GM12875 (cell line): ENCODE data around the gene CAVIN1.
A peak's percentile ranks its signal among the peaks of the same experiment; 100 is the strongest.

Experiments
- H3K4me3 ChIP-seq: one replicate; pipeline ENCODE4 v1.5.1; 2011; ENCODE audit warnings: low read depth, low read length, control low read depth
- TF ChIP-seq, protein P1 (sequence below): IDR thresholded peaks from 2 replicates; pipeline ENCODE4 v1.5.1; 2011; ENCODE audit warnings: low read depth, mild to moderate bottlenecking, control low read depth, inconsistent platforms, low read length, moderate library complexity, borderline replicate concordance; ENCODE audit not compliant: insufficient read depth

Gene CAVIN1

DNA sequence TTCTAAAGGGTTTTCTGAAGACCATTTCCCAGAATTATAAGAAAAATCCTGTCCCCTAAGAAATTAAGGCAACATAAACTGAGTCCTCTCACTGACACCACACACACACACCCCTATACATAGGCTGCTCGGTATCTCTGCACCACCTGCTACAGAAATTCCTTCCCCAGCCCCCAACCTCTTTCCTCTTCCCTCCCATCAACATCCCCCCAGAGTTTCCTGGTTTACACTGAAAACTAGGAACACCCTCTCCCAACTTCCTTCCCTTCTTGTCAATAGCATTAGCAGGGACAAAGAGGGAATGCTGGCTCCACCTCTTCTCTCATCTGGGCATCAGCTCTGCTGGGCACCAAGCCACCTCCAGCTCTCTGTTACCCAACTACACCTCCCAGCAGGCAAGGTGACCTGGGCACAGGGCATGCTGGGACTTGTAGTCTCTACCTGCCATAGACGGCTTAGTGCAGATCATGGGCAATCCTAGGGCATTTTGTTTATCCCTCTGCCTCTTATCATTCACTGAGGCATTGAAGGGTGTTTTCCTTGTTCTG is 15.7 kb downstream of the CAVIN1 start:
- TF ChIP-seq, protein P1, sequence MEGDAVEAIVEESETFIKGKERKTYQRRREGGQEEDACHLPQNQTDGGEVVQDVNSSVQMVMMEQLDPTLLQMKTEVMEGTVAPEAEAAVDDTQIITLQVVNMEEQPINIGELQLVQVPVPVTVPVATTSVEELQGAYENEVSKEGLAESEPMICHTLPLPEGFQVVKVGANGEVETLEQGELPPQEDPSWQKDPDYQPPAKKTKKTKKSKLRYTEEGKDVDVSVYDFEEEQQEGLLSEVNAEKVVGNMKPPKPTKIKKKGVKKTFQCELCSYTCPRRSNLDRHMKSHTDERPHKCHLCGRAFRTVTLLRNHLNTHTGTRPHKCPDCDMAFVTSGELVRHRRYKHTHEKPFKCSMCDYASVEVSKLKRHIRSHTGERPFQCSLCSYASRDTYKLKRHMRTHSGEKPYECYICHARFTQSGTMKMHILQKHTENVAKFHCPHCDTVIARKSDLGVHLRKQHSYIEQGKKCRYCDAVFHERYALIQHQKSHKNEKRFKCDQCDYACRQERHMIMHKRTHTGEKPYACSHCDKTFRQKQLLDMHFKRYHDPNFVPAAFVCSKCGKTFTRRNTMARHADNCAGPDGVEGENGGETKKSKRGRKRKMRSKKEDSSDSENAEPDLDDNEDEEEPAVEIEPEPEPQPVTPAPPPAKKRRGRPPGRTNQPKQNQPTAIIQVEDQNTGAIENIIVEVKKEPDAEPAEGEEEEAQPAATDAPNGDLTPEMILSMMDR = no peak
- no peak overlapping the region for H3K4me3 ChIP-seq

DNA sequence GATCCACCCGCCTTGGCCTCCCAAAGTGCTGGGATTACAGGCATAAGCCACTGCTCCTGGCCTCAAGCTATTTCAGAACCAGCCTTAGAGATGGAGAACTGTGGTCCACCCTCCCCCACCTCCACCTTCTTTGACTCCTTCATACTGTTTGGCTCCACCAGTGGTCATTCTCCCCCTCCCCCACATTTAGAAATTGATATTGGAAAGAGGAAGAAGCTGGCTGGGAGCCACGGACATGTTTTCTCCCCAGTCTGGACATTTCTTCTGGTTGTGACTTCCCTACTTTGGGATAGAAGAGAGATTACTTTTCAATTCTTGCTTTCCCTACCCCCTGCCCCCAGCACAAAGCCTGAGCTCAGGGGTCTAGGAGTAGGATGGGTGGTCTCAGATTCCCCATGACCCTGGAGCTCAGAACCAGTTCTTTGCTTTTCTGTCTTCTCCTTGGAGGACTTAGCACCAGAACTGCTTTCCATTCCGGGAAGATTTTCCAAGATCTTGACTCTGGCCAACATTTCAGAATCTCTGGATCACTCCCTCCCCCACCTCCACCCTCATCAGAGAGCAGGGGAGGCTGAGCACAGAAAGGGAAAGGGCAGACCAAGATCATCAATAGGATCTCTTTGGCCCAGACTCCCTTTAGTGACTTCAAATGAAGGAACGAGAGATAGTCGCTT is 16.3 kb downstream of the CAVIN1 start:
- no peak overlapping the region for H3K4me3 ChIP-seq
- TF ChIP-seq, protein P1 = no peak

DNA sequence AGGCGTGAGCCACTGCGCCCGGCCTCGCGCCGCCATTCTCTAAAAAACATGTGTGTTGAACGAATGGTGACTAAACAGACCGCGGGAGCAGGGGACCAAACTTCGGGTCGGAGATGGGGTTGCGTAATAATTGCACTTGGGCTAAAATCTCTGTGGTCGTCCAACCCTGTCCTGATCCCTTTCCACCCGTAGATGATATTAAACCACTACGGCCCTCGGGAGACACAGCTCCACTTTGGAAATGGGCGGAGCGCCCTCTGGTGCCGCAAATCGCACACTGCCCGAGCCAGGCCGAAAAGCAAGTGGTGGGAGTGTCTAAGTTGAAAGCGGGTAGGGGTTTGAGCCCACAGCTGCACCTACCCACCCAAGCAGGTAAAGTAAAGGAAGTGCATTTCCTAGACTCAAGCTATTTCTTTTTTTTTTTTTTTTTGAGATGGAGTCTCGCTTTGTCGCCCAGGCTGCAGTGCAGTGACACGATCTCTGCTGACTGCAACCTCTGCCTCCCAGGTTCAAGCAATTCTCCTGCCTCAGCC is 17.0 kb downstream of the CAVIN1 start:
- TF ChIP-seq, protein P1 = peak; percentile 85

DNA sequence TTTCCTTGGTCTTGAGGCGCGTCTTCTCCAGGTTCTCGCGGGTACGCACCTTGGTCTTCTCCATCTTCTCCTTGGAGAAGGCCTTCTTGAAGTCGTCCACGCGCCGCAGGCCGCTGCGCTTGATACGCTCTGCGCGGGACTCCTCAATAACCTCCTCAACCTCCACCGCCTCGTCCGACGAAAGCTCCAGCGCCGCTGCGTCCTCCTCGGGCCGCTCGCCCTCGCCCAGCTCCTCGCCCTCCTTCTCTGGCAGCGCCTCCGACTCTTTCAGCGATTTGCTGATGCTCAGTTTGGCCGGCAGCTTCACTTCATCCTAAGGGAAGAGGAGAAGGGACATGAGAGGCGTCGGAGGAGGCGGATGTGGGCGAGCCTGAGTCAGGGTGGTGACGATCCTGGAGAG is 18.0 kb downstream of the CAVIN1 start:
- TF ChIP-seq, protein P1 = no peak
- no peak overlapping the region for H3K4me3 ChIP-seq

More for the DNA sequence above, 17.0 kb downstream of the CAVIN1 start:
- no peak overlapping the region for H3K4me3 ChIP-seq

DNA sequence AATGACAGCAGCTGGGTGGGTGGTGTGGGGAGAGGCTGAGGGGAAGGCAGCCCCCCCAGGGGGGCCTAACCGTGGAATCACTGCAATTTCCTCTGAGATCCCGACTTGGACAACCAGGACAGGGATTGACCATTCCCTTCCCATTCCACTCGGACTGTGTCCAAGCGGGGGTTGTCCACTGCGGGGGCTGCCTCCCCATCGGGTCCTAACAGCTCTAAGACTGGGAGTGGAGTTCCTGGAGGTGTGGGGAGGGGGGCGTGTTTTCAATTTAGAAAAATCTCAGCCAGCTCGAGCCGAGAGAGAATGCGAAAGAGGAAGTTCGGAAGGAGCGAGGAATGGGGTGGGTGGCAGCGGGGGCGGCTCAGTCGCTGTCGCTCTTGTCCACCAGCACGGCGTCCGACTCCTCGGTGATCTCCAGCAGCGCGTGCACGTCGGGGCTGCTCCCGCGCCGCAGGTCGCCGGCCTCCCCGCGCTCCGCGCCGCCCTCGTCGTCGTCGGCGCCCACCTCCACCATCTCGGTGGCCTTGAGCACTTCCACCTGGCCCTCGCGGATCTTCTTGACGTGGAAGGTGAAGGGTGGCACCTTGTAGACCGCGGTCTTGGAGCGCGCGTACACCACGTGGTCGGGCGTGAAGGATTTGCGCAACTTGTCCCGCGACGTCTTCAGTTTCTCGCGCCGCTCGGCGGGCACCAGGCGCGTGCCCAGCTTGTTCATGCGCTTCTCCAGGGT is 18.6 kb downstream of the CAVIN1 start:
- TF ChIP-seq, protein P1 = no peak
- no peak overlapping the region for H3K4me3 ChIP-seq

DNA sequence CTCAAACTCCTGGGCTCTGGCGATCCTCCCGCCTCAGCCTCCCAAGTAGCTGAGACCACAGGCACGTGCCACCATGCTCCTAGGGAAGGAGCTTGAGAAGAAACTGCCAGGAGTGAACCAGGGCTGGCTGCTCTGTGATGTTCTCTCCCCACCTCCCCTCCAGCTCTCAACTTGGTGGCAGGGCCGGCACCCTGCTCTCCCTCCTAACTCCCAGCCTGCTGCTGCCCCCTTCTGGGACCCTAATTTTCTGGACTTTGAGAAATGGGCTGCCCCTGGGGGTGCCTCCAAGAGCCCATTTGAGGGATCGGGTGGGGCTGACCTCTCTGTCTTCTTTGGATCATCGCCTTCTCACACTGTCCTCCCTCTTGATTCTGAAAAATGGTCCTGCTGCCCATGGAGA is 19.9 kb downstream of the CAVIN1 start:
- TF ChIP-seq, protein P1 = peak; percentile 51
- no peak overlapping the region for H3K4me3 ChIP-seq
